K562 (cell line): ENCODE data around the gene NUBP2.

Source experiments
- CTCF ChIP-seq, 3 experiments: IDR thresholded peaks in 2 of 3; conservative IDR thresholded peaks in 1 of 3; 2 replicates each; pipeline ENCODE4 v1.5.1; 2011 to 2012; ENCODE audit warnings: low read length in 3 of 3, mild to moderate bottlenecking in 3 of 3, control low read depth in 2 of 3, improper control_type of control experiment in 1 of 3, inconsistent platforms in 1 of 3, low read depth in 1 of 3, mixed read lengths in 1 of 3, moderate library complexity in 1 of 3; ENCODE audit not compliant: insufficient read depth in 2 of 3
- HOMEZ ChIP-seq: fragments of 250-450 bp; sonication (Bioruptor Pico); IDR thresholded peaks from 2 replicates; pipeline ENCODE4 v1.4.0; 2020; ENCODE audit warnings: mild to moderate bottlenecking, moderate library complexity
- KDM1A ChIP-seq, 2 experiments: fragments of 450-650 bp; IDR thresholded peaks; 2 replicates each; pipeline ENCODE4 v1.6.1; 2016; ENCODE audit warnings: mild to moderate bottlenecking in 2 of 2
- RBM39 ChIP-seq: fragments of 200-400 bp; formaldehyde crosslinking; optimal IDR thresholded peaks from 2 replicates; pipeline ENCODE3; 2018; ENCODE audit warnings: low read depth, low read length
- SLC30A9 ChIP-seq: fragments of 250-450 bp; sonication (Bioruptor Pico); IDR thresholded peaks from 2 replicates; pipeline ENCODE4 v1.8.0; 2022; ENCODE audit warnings: mild to moderate bottlenecking, moderate library complexity
- SNRNP70 ChIP-seq: fragments of 200-400 bp; formaldehyde crosslinking; optimal IDR thresholded peaks from 2 replicates; pipeline ENCODE3; 2017; ENCODE audit warnings: low read depth, low read length
- TAL1 ChIP-seq: fragments of 450-650 bp; IDR thresholded peaks from 2 replicates; pipeline ENCODE4 v1.6.1; 2016; ENCODE audit warnings: mild to moderate bottlenecking
- TBP ChIP-seq: optimal IDR thresholded peaks from 2 replicates; pipeline ENCODE3; 2011; ENCODE audit warnings: low read depth, low read length, improper control_type of control experiment
- ZNF639 ChIP-seq, 2 experiments: fragments of 200-800 bp in 1 of 2; sonication (Bioruptor generic) in 1 of 2; sonication (generic) in 1 of 2; formaldehyde crosslinking in 1 of 2; IDR thresholded peaks in 1 of 2; conservative IDR thresholded peaks in 1 of 2; 2 replicates each; pipeline versions ENCODE4 v1.5.0 to v1.6.1; 2016 to 2020; ENCODE audit warnings: missing compliant biosample characterization in 1 of 2, missing genetic modification characterization in 1 of 2, missing genetic modification reagents in 1 of 2
- ZNF668 ChIP-seq: fragments of 250-450 bp; sonication (Bioruptor Pico); IDR thresholded peaks from 2 replicates; pipeline ENCODE4 v1.8.0; 2022; ENCODE audit warnings: mild to moderate bottlenecking, inconsistent platforms
- TF ChIP-seq, protein P1 (sequence below), 2 experiments: fragments of 450-650 bp in 1 of 2; sonication (generic) in 1 of 2; formaldehyde crosslinking in 1 of 2; IDR thresholded peaks; 2 replicates each; pipeline versions ENCODE4 v1.7.1 to v1.9.0; 2016 to 2022; ENCODE audit warnings: inconsistent platforms in 1 of 2, mild to moderate bottlenecking in 1 of 2, missing genetic modification reagents in 1 of 2

DNA sequence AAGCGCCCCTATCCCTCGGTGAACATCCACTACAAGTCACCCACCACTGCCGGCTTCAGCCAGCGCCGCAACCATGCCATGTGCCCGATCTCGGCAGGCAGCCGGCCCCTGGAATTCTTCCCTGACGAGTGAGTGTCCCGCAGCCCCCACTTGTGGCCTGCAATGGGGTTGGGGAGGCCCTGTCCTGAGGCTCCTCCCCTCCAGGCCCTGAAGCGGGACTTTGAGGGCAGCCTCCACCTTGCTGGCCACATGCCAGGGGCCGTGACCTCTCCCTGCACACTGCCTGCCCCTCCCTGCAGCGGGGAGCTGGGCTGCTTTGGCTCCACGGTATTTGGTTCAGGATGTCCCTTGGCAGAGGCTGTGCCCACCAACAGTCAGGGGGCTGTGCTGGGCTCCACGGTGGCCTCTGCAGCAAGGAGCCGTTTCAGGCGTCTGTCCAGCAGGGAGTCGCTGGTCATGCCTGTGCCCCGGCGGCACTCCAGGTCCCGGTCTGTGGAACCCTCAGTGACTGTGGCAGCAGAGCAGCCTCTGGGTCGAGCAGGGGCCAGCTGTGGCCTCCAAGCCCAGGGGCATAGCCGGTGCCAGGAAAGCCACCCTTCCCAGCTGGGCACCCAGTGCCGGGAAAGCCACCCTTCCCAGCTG is 19.8 kb upstream of the NUBP2 start:
- TF ChIP-seq ZNF668 = no peak
- TF ChIP-seq SNRNP70 = no peak
- no peak for TF ChIP-seq KDM1A (IDR thresholded peaks at IDR 0.05)
- no peak for TF ChIP-seq CTCF (IDR thresholded peaks at IDR 0.05 in 2 of 3, conservative IDR thresholded peaks at IDR 0.05 in 1 of 3; ENCODE audit: insufficient read depth in 2 of 3, low read depth in 1 of 3, low read length in 3 of 3)
- TF ChIP-seq, protein P1, sequence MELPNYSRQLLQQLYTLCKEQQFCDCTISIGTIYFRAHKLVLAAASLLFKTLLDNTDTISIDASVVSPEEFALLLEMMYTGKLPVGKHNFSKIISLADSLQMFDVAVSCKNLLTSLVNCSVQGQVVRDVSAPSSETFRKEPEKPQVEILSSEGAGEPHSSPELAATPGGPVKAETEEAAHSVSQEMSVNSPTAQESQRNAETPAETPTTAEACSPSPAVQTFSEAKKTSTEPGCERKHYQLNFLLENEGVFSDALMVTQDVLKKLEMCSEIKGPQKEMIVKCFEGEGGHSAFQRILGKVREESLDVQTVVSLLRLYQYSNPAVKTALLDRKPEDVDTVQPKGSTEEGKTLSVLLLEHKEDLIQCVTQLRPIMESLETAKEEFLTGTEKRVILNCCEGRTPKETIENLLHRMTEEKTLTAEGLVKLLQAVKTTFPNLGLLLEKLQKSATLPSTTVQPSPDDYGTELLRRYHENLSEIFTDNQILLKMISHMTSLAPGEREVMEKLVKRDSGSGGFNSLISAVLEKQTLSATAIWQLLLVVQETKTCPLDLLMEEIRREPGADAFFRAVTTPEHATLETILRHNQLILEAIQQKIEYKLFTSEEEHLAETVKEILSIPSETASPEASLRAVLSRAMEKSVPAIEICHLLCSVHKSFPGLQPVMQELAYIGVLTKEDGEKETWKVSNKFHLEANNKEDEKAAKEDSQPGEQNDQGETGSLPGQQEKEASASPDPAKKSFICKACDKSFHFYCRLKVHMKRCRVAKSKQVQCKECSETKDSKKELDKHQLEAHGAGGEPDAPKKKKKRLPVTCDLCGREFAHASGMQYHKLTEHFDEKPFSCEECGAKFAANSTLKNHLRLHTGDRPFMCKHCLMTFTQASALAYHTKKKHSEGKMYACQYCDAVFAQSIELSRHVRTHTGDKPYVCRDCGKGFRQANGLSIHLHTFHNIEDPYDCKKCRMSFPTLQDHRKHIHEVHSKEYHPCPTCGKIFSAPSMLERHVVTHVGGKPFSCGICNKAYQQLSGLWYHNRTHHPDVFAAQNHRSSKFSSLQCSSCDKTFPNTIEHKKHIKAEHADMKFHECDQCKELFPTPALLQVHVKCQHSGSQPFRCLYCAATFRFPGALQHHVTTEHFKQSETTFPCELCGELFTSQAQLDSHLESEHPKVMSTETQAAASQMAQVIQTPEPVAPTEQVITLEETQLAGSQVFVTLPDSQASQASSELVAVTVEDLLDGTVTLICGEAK (IDR thresholded peaks at IDR 0.05) = no peak
- TF ChIP-seq, protein P1 (CRISPR knock-in tag; IDR thresholded peaks at IDR 0.05) = no peak
- no peak for TF ChIP-seq HOMEZ (CRISPR knock-in tag)
- no peak for TF ChIP-seq RBM39
- no peak for TF ChIP-seq SLC30A9 (CRISPR knock-in tag)
- no peak for TF ChIP-seq TAL1
- no peak for TF ChIP-seq ZNF639 (CRISPR knock-in tag; conservative IDR thresholded peaks at IDR 0.05 in 1 of 2, IDR thresholded peaks at IDR 0.05 in 1 of 2)
- TF ChIP-seq TBP = no peak
